K562 (cell line): ENCODE measurements around the gene FSCN2. TPM values are rescaled to one million over a fixed set of nuclear protein-coding genes. Genes with fewer than 3 reads are reported as not detected.

Experiments used
- ETV1 ChIP-seq: fragments of 450-650 bp; conservative IDR thresholded peaks from 2 replicates; pipeline ENCODE4 v1.6.1; 2016; ENCODE audit warnings: missing genetic modification characterization, control low read depth, low read depth, missing compliant biosample characterization
- FOXJ3 ChIP-seq: sonication (generic); formaldehyde crosslinking; IDR thresholded peaks from 2 replicates; pipeline ENCODE4 v1.4.0; 2020; ENCODE audit warnings: mild to moderate bottlenecking, missing genetic modification reagents
- GABPB1 ChIP-seq: sonication (generic); formaldehyde crosslinking; IDR thresholded peaks from 2 replicates; pipeline ENCODE4 v1.8.0; 2022; ENCODE audit warnings: mild to moderate bottlenecking, missing genetic modification reagents
- GTF2E2 ChIP-seq: fragments of 200-800 bp; sonication (Bioruptor generic); IDR thresholded peaks from 2 replicates; pipeline ENCODE4 v1.6.1; 2016; ENCODE audit warnings: missing genetic modification characterization, missing compliant biosample characterization
- KDM2B ChIP-seq: fragments of 250-450 bp; sonication (Bioruptor Pico); IDR thresholded peaks from 2 replicates; pipeline ENCODE4 v1.8.0; 2021; ENCODE audit warnings: mild to moderate bottlenecking, moderate library complexity
- LCOR ChIP-seq: sonication (generic); formaldehyde crosslinking; IDR thresholded peaks from 2 replicates; pipeline ENCODE4 v1.8.0; 2022; ENCODE audit warnings: mild to moderate bottlenecking, missing genetic modification reagents
- NEUROD1 ChIP-seq: fragments of 150-350 bp; IDR thresholded peaks from 2 replicates; pipeline ENCODE4 v1.6.1; 2014; ENCODE audit warnings: borderline replicate concordance, low read length, low read depth; ENCODE audit not compliant: partially characterized antibody
- POU5F1 ChIP-seq: fragments of 150-350 bp; IDR thresholded peaks from 2 replicates; pipeline ENCODE4 v1.6.1; 2014; ENCODE audit warnings: borderline replicate concordance, low read length, low read depth, mild to moderate bottlenecking; ENCODE audit not compliant: partially characterized antibody
- SIX5 ChIP-seq, 2 experiments: IDR thresholded peaks; 2 replicates each; pipeline ENCODE4 v1.6.1; 2011; ENCODE audit warnings: low read length in 2 of 2, borderline replicate concordance in 1 of 2, low read depth in 1 of 2, mild to moderate bottlenecking in 1 of 2, moderate library complexity in 1 of 2; ENCODE audit not compliant: insufficient read depth in 1 of 2
- SLC30A9 ChIP-seq: fragments of 250-450 bp; sonication (Bioruptor Pico); IDR thresholded peaks from 2 replicates; pipeline ENCODE4 v1.8.0; 2022; ENCODE audit warnings: mild to moderate bottlenecking, moderate library complexity
- SRSF3 ChIP-seq: fragments of 200-400 bp; formaldehyde crosslinking; IDR thresholded peaks from 2 replicates; pipeline ENCODE4 v1.6.1; 2016; ENCODE audit warnings: mild to moderate bottlenecking, low read length, moderate library complexity; ENCODE audit not compliant: insufficient read depth
- TAF15 ChIP-seq: fragments of 200-400 bp; formaldehyde crosslinking; IDR thresholded peaks from 2 replicates; pipeline ENCODE4 v1.6.1; 2017; ENCODE audit warnings: mild to moderate bottlenecking, low read depth, low read length, moderate library complexity
- TAL1 ChIP-seq: fragments of 450-650 bp; IDR thresholded peaks from 2 replicates; pipeline ENCODE4 v1.6.1; 2016; ENCODE audit warnings: mild to moderate bottlenecking
- TBL1XR1 ChIP-seq, 2 experiments: IDR thresholded peaks; 2 replicates each; pipeline ENCODE4 v1.6.1; 2012; ENCODE audit warnings: improper control_type of control experiment in 2 of 2, low read length in 2 of 2, mild to moderate bottlenecking in 1 of 2
- TEAD4 ChIP-seq, 2 experiments: sonication (generic) in 1 of 2; formaldehyde crosslinking in 1 of 2; IDR thresholded peaks; 2 replicates each; pipeline versions ENCODE4 v1.6.1 to v1.8.0; 2012 to 2022; ENCODE audit warnings: borderline replicate concordance in 1 of 2, inconsistent platforms in 1 of 2, low read length in 1 of 2, mild to moderate bottlenecking in 1 of 2, missing genetic modification reagents in 1 of 2
- TGIF2 ChIP-seq: sonication (generic); formaldehyde crosslinking; IDR thresholded peaks from 2 replicates; pipeline ENCODE4 v1.8.1; 2022; ENCODE audit warnings: mild to moderate bottlenecking, missing genetic modification reagents, moderate library complexity
- XRCC5 ChIP-seq: fragments of 200-400 bp; formaldehyde crosslinking; IDR thresholded peaks from 2 replicates; pipeline ENCODE4 v1.6.1; 2017; ENCODE audit warnings: low read depth, mild to moderate bottlenecking, low read length
- ZNF124 ChIP-seq: sonication (generic); formaldehyde crosslinking; IDR thresholded peaks from 2 replicates; pipeline ENCODE4 v1.8.1; 2022; ENCODE audit warnings: missing genetic modification reagents
- ZNF134 ChIP-seq: fragments of 250-450 bp; sonication (Bioruptor Pico); conservative IDR thresholded peaks from 2 replicates; pipeline ENCODE4 v1.4.0; 2020
- ZNF174 ChIP-seq: fragments of 250-450 bp; sonication (Bioruptor Pico); IDR thresholded peaks from 2 replicates; pipeline ENCODE4 v1.4.0; 2020; ENCODE audit warnings: mild to moderate bottlenecking
- ZNF263 ChIP-seq: sonication (generic); formaldehyde crosslinking; IDR thresholded peaks from 2 replicates; pipeline ENCODE4 v1.8.0; 2022; ENCODE audit warnings: mild to moderate bottlenecking, missing genetic modification reagents, borderline replicate concordance
- ZZZ3 ChIP-seq: fragments of 450-650 bp; IDR thresholded peaks from 2 replicates; pipeline ENCODE4 v1.6.1; 2016; ENCODE audit warnings: antibody characterized with exemption, mild to moderate bottlenecking, moderate library complexity
- polyA plus RNA-seq, 8 experiments: library from polyadenylated mRNA; depleted of rRNA in 4 of 8; stranded (reverse) in 5 of 8; unstranded in 3 of 8; fragments of >200 nt; fragmentation: Nextera tagmentation in 2 of 8; fragmentation: Illumina TruSeq in 1 of 8; extraction: Ambion mirVana in 2 of 8; extraction: Trizol in 1 of 8; gene quantifications; 2 replicates each; pipeline versions ENCODE4 v1.2.1 to v1.2.3, GENCODE V29; 2011 to 2014; ENCODE audit warnings: inconsistent platforms in 1 of 8, missing spikeins in 1 of 8
- total RNA-seq, 7 experiments: library from RNA; depleted of rRNA in 6 of 7; stranded (reverse); fragments of >200 nt in 6 of 7; fragmentation: Illumina TruSeq in 2 of 7; extraction: Trizol in 2 of 7; gene quantifications; 2 replicates each; pipeline versions ENCODE4 v1.2.1 to v1.2.3, GENCODE V29; 2011 to 2021; ENCODE audit warnings: low replicate concordance in 1 of 7
- TF ChIP-seq, protein P1 (sequence below), 2 experiments: fragments of 450-650 bp in 1 of 2; IDR thresholded peaks; 2 replicates each; pipeline ENCODE4 v1.6.1; 2011 to 2017; ENCODE audit warnings: low read depth in 2 of 2, antibody characterized with exemption in 1 of 2, borderline replicate concordance in 1 of 2, low read length in 1 of 2, mild to moderate bottlenecking in 1 of 2, mixed read lengths in 1 of 2; ENCODE audit not compliant: control insufficient read depth in 1 of 2
- TF ChIP-seq, protein P2 (sequence below): IDR thresholded peaks from 2 replicates; pipeline ENCODE4 v1.6.1; 2012; ENCODE audit warnings: low read depth, low read length, improper control_type of control experiment, borderline replicate concordance

Gene FSCN2
- total and polyA plus RNA-seq, 9 of the 15 experiments (the other 6 are each of a cell fraction or from before 2014, with no cell fraction given): 0.08 TPM; not detected in 8

DNA sequence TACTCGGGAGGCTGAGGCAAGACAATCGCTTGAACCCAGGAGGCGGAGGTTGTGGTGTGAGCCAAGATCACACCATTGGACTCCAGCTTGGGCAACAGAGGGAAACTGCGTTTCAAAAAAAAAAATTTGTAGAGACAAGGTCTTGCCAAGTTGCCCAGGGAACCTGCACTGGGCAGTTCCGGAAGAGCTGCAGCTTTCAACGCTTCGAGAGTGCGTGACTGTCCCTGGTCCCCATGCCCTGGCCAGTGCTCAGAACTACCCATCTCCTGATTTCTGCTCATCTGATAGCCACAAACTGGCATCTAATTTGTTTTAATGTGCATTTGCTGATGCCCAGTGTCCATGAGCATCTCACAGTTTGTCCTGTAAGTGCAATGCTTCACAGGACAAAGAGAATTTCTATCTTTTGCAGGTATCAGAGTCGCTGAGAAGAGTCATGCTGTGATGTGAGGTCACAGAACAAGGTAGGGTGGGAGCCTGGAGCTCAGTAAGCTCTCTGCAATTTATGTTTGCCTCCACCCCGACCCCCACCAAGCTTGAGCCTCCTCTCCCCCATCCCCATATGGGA, 19.5 kb upstream of the FSCN2 start (continued):
- TF ChIP-seq TBL1XR1 (IDR thresholded peaks at IDR 0.05; ENCODE audit: low read length in 2 of 2) (0 out of 4 replicates have a peak, but pooled peaks of 1 of the 2 experiments have one; percentile 45), TGIF2 (CRISPR knock-in tag) (peak; percentile 69; the same call in 1 of the 2 replicates), KDM2B (no peak), POU5F1 (no peak), FOXJ3 (CRISPR knock-in tag) (no peak), ETV1 (tag) (no peak), ZNF124 (CRISPR knock-in tag) (no peak), ZNF174 (no peak), XRCC5 (no peak), ZZZ3 (no peak), TAF15 (no peak), GTF2E2 (tag) (no peak), ZNF263 (0 out of 2 replicates have a peak, but pooled peaks have one; percentile 10), GABPB1 (CRISPR knock-in tag) (peak; percentile 48; the same call in 1 of the 2 replicates), SLC30A9 (no peak), LCOR (CRISPR knock-in tag) (peak; percentile 48; the same call in 1 of the 2 replicates), SRSF3 (no peak), ZNF134 (CRISPR knock-in tag) (0 out of 2 replicates have a peak, but pooled peaks have one; percentile 1), NEUROD1 (no peak), TEAD4 (IDR thresholded peaks at IDR 0.05; ENCODE audit: low read length) (peak; percentile 19; the same call in 1 of the 2 replicates), TEAD4 (CRISPR knock-in tag; IDR thresholded peaks at IDR 0.05; ENCODE audit: borderline replicate concordance) (no peak), SIX5 (IDR thresholded peaks at IDR 0.05; ENCODE audit: borderline replicate concordance in 1 of 2, insufficient read depth in 1 of 2, low read depth in 1 of 2, low read length in 2 of 2) (no peak), TAL1 (no peak)
- TF ChIP-seq, protein P1, sequence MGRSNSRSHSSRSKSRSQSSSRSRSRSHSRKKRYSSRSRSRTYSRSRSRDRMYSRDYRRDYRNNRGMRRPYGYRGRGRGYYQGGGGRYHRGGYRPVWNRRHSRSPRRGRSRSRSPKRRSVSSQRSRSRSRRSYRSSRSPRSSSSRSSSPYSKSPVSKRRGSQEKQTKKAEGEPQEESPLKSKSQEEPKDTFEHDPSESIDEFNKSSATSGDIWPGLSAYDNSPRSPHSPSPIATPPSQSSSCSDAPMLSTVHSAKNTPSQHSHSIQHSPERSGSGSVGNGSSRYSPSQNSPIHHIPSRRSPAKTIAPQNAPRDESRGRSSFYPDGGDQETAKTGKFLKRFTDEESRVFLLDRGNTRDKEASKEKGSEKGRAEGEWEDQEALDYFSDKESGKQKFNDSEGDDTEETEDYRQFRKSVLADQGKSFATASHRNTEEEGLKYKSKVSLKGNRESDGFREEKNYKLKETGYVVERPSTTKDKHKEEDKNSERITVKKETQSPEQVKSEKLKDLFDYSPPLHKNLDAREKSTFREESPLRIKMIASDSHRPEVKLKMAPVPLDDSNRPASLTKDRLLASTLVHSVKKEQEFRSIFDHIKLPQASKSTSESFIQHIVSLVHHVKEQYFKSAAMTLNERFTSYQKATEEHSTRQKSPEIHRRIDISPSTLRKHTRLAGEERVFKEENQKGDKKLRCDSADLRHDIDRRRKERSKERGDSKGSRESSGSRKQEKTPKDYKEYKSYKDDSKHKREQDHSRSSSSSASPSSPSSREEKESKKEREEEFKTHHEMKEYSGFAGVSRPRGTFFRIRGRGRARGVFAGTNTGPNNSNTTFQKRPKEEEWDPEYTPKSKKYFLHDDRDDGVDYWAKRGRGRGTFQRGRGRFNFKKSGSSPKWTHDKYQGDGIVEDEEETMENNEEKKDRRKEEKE (IDR thresholded peaks at IDR 0.05; ENCODE audit: borderline replicate concordance in 1 of 2, control insufficient read depth in 1 of 2, low read depth in 2 of 2, low read length in 1 of 2): no peak
- TF ChIP-seq, protein P2, sequence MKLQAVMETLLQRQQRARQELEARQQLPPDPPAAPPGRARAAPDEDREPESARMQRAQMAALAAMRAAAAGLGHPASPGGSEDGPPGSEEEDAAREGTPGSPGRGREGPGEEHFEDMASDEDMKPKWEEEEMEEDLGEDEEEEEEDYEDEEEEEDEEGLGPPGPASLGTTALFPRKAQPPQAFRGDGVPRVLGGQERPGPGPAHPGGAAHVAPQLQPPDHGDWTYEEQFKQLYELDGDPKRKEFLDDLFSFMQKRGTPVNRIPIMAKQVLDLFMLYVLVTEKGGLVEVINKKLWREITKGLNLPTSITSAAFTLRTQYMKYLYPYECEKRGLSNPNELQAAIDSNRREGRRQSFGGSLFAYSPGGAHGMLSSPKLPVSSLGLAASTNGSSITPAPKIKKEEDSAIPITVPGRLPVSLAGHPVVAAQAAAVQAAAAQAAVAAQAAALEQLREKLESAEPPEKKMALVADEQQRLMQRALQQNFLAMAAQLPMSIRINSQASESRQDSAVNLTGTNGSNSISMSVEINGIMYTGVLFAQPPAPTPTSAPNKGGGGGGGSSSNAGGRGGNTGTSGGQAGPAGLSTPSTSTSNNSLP: no peak
